PC-9 (cell line): ENCODE data around the gene PCNA.
"Not testable (repeated sequence)": the region's sequence is repeated elsewhere in the genome, so short reads cannot be mapped to it uniquely, and the experiment has no call there.

ENCODE experiments used
- EZH2 ChIP-seq: fragments of 200-600 bp; sonication (generic); IDR thresholded peaks from 2 replicates; pipeline ENCODE4 v1.8.0; 2017; ENCODE audit warnings: antibody characterized with exemption, low read depth
- TF ChIP-seq, protein P1 (sequence below): fragments of 200-600 bp; sonication (generic); conservative IDR thresholded peaks from 2 replicates; pipeline ENCODE4 v1.6.1; 2017; ENCODE audit warnings: mixed run types, antibody characterized with exemption, mild to moderate bottlenecking, moderate library complexity

DNA sequence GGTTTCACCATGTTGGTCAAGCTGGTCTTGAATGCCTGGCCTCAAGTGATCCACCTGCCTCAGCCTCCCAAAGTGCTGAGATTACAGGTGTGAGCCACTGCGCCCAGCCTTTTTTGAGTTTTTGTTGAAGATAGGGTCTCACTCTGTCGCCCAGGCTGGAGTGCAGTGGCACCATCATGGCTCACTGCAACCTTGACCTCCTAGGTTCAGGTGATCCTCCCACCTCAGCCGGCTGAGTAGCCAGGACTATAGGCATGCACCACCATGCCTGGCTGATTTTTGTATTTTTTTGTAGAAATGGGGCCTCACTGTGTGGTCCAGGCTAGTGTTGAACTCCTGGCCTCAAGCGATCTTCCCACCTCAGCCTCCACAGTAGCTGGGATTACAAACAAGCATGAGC is 47.8 kb downstream of the PCNA start:
- TF ChIP-seq, protein P1, sequence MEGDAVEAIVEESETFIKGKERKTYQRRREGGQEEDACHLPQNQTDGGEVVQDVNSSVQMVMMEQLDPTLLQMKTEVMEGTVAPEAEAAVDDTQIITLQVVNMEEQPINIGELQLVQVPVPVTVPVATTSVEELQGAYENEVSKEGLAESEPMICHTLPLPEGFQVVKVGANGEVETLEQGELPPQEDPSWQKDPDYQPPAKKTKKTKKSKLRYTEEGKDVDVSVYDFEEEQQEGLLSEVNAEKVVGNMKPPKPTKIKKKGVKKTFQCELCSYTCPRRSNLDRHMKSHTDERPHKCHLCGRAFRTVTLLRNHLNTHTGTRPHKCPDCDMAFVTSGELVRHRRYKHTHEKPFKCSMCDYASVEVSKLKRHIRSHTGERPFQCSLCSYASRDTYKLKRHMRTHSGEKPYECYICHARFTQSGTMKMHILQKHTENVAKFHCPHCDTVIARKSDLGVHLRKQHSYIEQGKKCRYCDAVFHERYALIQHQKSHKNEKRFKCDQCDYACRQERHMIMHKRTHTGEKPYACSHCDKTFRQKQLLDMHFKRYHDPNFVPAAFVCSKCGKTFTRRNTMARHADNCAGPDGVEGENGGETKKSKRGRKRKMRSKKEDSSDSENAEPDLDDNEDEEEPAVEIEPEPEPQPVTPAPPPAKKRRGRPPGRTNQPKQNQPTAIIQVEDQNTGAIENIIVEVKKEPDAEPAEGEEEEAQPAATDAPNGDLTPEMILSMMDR, result not testable (repeated sequence)
- TF ChIP-seq EZH2, result not testable (repeated sequence)
